ENCODE measurements around the gene S1PR1.

DNA sequence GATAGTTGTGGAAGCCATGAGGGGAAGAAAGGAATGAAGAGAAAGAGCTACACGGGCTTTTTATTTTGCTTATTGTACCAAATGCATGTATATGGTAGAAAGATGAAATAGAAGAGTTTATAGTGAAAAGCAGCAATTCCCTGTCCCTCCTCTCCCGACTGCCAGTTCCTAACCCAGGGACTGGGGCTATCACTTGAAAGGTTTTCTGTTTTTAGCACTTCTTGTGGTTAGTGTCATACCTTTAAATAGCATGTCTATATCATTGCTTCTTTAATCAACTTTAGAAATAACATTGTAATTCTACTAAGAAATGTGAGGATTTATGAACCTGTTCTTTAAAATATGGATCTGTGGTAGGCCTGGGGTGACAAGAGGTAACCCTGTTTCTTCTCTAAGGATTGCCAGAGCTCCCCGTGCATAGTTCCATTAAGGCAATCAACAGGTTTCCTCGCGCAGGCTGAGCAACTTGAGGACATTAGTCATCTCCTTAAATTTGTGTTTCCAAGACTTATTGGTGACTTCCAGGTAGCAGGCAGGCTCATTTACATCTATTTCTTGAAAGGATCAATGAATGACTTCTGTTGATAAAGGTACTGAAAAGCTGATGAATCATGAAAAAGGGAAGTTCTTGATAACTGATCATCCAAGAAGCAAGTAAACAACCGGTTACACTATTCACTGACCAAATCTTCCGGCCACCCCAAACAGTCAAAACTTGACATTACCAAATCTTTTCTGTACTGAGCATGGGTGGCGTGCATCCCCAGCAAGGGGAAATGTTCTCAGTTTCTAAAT lies 37.8 kb upstream of the S1PR1 start:
- TF ChIP-seq YY1 (IDR thresholded peaks at IDR 0.05; ENCODE audit: low read depth) = no peak
- TF ChIP-seq, protein P1, sequence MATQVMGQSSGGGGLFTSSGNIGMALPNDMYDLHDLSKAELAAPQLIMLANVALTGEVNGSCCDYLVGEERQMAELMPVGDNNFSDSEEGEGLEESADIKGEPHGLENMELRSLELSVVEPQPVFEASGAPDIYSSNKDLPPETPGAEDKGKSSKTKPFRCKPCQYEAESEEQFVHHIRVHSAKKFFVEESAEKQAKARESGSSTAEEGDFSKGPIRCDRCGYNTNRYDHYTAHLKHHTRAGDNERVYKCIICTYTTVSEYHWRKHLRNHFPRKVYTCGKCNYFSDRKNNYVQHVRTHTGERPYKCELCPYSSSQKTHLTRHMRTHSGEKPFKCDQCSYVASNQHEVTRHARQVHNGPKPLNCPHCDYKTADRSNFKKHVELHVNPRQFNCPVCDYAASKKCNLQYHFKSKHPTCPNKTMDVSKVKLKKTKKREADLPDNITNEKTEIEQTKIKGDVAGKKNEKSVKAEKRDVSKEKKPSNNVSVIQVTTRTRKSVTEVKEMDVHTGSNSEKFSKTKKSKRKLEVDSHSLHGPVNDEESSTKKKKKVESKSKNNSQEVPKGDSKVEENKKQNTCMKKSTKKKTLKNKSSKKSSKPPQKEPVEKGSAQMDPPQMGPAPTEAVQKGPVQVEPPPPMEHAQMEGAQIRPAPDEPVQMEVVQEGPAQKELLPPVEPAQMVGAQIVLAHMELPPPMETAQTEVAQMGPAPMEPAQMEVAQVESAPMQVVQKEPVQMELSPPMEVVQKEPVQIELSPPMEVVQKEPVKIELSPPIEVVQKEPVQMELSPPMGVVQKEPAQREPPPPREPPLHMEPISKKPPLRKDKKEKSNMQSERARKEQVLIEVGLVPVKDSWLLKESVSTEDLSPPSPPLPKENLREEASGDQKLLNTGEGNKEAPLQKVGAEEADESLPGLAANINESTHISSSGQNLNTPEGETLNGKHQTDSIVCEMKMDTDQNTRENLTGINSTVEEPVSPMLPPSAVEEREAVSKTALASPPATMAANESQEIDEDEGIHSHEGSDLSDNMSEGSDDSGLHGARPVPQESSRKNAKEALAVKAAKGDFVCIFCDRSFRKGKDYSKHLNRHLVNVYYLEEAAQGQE (IDR thresholded peaks at IDR 0.05; ENCODE audit: low read depth) = no peak
- no peak for TF ChIP-seq EGR1 (IDR thresholded peaks at IDR 0.05)
- no peak for TF ChIP-seq NFIC (IDR thresholded peaks at IDR 0.05)
- TF ChIP-seq RAD21 (IDR thresholded peaks at IDR 0.05; ENCODE audit: low read depth) = no peak
- no peak for TF ChIP-seq TCF12 (IDR thresholded peaks at IDR 0.05; ENCODE audit: low read depth)
- TF ChIP-seq ZBTB7A (IDR thresholded peaks at IDR 0.05; ENCODE audit: low read depth) = no peak
- no peak for TF ChIP-seq CEBPB (IDR thresholded peaks at IDR 0.05)
- TF ChIP-seq, protein P2, sequence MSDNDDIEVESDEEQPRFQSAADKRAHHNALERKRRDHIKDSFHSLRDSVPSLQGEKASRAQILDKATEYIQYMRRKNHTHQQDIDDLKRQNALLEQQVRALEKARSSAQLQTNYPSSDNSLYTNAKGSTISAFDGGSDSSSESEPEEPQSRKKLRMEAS (IDR thresholded peaks at IDR 0.05) = no peak
- no peak for TF ChIP-seq FOXM1 (IDR thresholded peaks at IDR 0.05; ENCODE audit: borderline replicate concordance, low read depth)
- no peak for TF ChIP-seq TAF1 (IDR thresholded peaks at IDR 0.05; ENCODE audit: low read depth)
- TF ChIP-seq CREB1 (IDR thresholded peaks at IDR 0.05; ENCODE audit: low read depth) = no peak
